ENCODE measurements around the gene CLSTN2.
A peak's percentile ranks its signal among the peaks of the same experiment; 100 is the strongest.

CLSTN2 gene

GRCh38 chr3:140378571-140379340 is 443.8 kb downstream of the CLSTN2 start:
- in situ Hi-C loops (cut with HindIII; ENCODE audit: low pct_unique_long_range_greater_than_20kb, low sequenced_read_pairs), result no loop called here
- DNase-seq (ENCODE audit: low read depth in 1 of 2, low spot score in 1 of 2), result no peak
- no peak for TF ChIP-seq JUND (IDR thresholded peaks at IDR 0.05; ENCODE audit: low read depth)

- in situ Hi-C loops (cut with HindIII; ENCODE audit: low pct_unique_long_range_greater_than_20kb, low sequenced_read_pairs), result no loop called here
- DNase-seq (ENCODE audit: low read depth in 1 of 2, low spot score in 1 of 2), result no peak
- no peak for TF ChIP-seq JUND (IDR thresholded peaks at IDR 0.05; ENCODE audit: low read depth)
These were observed 449.2 kb downstream of the CLSTN2 start for GRCh38 chr3:140384028-140384771.

- in situ Hi-C loops (cut with HindIII; ENCODE audit: low pct_unique_long_range_greater_than_20kb, low sequenced_read_pairs), result no loop called here
- DNase-seq (ENCODE audit: low read depth in 1 of 2, low spot score in 1 of 2), result no peak
- TF ChIP-seq JUND (IDR thresholded peaks at IDR 0.05; ENCODE audit: low read depth), result no peak
These were observed 449.9 kb downstream of the CLSTN2 start for GRCh38 chr3:140384876-140385275.

GRCh38 chr3:140386357-140387100 is 451.5 kb downstream of the CLSTN2 start:
- DNase-seq (ENCODE audit: low read depth in 1 of 2, low spot score in 1 of 2), result peak in 1 of 2 experiments; percentile 64
- in situ Hi-C loops (cut with HindIII; ENCODE audit: low pct_unique_long_range_greater_than_20kb, low sequenced_read_pairs), result no loop called here
- TF ChIP-seq JUND (IDR thresholded peaks at IDR 0.05; ENCODE audit: low read depth), result no peak

- no peak for TF ChIP-seq JUND (IDR thresholded peaks at IDR 0.05; ENCODE audit: low read depth)
- in situ Hi-C loops (cut with HindIII; ENCODE audit: low pct_unique_long_range_greater_than_20kb, low sequenced_read_pairs), result no loop called here
- DNase-seq (ENCODE audit: low read depth in 1 of 2, low spot score in 1 of 2), result no peak
These were observed 452.3 kb downstream of the CLSTN2 start for GRCh38 chr3:140387244-140387643.

GRCh38 chr3:140388202-140388922 is 453.4 kb downstream of the CLSTN2 start:
- in situ Hi-C loops (cut with HindIII; ENCODE audit: low pct_unique_long_range_greater_than_20kb, low sequenced_read_pairs), result no loop called here
- TF ChIP-seq JUND (IDR thresholded peaks at IDR 0.05; ENCODE audit: low read depth), result no peak

GRCh38 chr3:140391061-140391460 is 456.1 kb downstream of the CLSTN2 start:
- in situ Hi-C loops (cut with HindIII; ENCODE audit: low pct_unique_long_range_greater_than_20kb, low sequenced_read_pairs), result no loop called here
- TF ChIP-seq JUND (IDR thresholded peaks at IDR 0.05; ENCODE audit: low read depth), result no peak
- DNase-seq (ENCODE audit: low read depth in 1 of 2, low spot score in 1 of 2), result no peak

More at GRCh38 chr3:140388202-140388922, 453.4 kb downstream of the CLSTN2 start:
- DNase-seq (ENCODE audit: low read depth in 1 of 2, low spot score in 1 of 2), result no peak

- in situ Hi-C loops (cut with HindIII; ENCODE audit: low pct_unique_long_range_greater_than_20kb, low sequenced_read_pairs), result no loop called here
These were observed 459.6 kb downstream of the CLSTN2 start for GRCh38 chr3:140394488-140395133.

GRCh38 chr3:140395134-140396075 is 460.4 kb downstream of the CLSTN2 start:
- in situ Hi-C loops (cut with HindIII; ENCODE audit: low pct_unique_long_range_greater_than_20kb, low sequenced_read_pairs), result no loop called here
- no peak for DNase-seq (ENCODE audit: low read depth in 1 of 2, low spot score in 1 of 2)
- no peak for TF ChIP-seq JUND (IDR thresholded peaks at IDR 0.05; ENCODE audit: low read depth)

More at GRCh38 chr3:140394488-140395133, 459.6 kb downstream of the CLSTN2 start:
- DNase-seq (ENCODE audit: low read depth in 1 of 2, low spot score in 1 of 2), result no peak
- TF ChIP-seq JUND (IDR thresholded peaks at IDR 0.05; ENCODE audit: low read depth), result no peak

- no peak for TF ChIP-seq JUND (IDR thresholded peaks at IDR 0.05; ENCODE audit: low read depth)
- no peak for DNase-seq (ENCODE audit: low read depth in 1 of 2, low spot score in 1 of 2)
- in situ Hi-C loops (cut with HindIII; ENCODE audit: low pct_unique_long_range_greater_than_20kb, low sequenced_read_pairs), result no loop called here
These were observed 461.1 kb downstream of the CLSTN2 start for GRCh38 chr3:140396110-140396509.

- in situ Hi-C loops (cut with HindIII; ENCODE audit: low pct_unique_long_range_greater_than_20kb, low sequenced_read_pairs), result no loop called here
- TF ChIP-seq JUND (IDR thresholded peaks at IDR 0.05; ENCODE audit: low read depth), result no peak
- no peak for DNase-seq (ENCODE audit: low read depth in 1 of 2, low spot score in 1 of 2)
These were observed 462.9 kb downstream of the CLSTN2 start for GRCh38 chr3:140397847-140398246.

Data from T47D (cell line).